Upper lobe of left lung (tissue), 4 donors: Measurements from ENCODE around the gene COMMD4.

Source experiments
- EP300 ChIP-seq, 4 donors: sonication (generic); formaldehyde crosslinking; IDR thresholded peaks; one replicate each; pipeline ENCODE4 v1.5.1; 2017; ENCODE audit warnings: antibody characterized with exemption in 4 of 4, control low read depth in 2 of 4
- POLR2A ChIP-seq, 4 donors: fragments of 450-650 bp; IDR thresholded peaks; one replicate each; pipeline ENCODE4 v1.5.1; 2016 to 2017; ENCODE audit warnings: antibody characterized with exemption in 4 of 4, mild to moderate bottlenecking in 2 of 4
- POLR2AphosphoS5 ChIP-seq, 2 donors: sonication (generic); formaldehyde crosslinking; IDR thresholded peaks; one replicate each; pipeline ENCODE4 v1.5.1; 2017; ENCODE audit warnings: antibody characterized with exemption in 2 of 2
- TF ChIP-seq, protein P1 (sequence below), 6 experiments: fragments of 450-650 bp in 4 of 6; fragments of 200-600 bp in 2 of 6; sonication (generic) in 2 of 6; IDR thresholded peaks; one replicate each; pipeline ENCODE4 v1.5.1; 2016 to 2019; ENCODE audit warnings: antibody characterized with exemption in 6 of 6

DNA sequence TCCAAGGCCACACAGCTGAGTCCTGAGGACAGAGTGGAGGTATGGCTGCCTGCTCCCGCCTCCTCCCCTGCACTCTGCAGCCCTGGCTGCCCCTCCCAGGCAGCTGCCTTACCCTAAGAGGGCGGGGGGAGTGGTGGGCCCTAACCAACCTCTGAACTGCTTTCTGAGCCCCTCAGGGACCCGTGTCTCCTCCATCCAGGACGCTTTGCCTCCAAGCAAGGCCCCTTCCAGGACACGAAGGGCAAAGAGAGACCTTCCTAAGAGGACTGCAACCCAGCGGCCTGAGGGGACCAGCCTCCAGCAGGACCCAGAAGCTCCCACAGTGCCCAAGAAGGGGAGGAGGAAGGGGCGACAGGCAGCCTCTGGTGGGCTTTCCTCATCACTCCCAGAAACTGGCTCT, 18.6 kb downstream of the COMMD4 start:
- TF ChIP-seq, protein P1, sequence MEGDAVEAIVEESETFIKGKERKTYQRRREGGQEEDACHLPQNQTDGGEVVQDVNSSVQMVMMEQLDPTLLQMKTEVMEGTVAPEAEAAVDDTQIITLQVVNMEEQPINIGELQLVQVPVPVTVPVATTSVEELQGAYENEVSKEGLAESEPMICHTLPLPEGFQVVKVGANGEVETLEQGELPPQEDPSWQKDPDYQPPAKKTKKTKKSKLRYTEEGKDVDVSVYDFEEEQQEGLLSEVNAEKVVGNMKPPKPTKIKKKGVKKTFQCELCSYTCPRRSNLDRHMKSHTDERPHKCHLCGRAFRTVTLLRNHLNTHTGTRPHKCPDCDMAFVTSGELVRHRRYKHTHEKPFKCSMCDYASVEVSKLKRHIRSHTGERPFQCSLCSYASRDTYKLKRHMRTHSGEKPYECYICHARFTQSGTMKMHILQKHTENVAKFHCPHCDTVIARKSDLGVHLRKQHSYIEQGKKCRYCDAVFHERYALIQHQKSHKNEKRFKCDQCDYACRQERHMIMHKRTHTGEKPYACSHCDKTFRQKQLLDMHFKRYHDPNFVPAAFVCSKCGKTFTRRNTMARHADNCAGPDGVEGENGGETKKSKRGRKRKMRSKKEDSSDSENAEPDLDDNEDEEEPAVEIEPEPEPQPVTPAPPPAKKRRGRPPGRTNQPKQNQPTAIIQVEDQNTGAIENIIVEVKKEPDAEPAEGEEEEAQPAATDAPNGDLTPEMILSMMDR (IDR thresholded peaks at IDR 0.05) = no peak
- TF ChIP-seq POLR2A (IDR thresholded peaks at IDR 0.05) (no peak), EP300 (IDR thresholded peaks at IDR 0.05) (no peak), POLR2AphosphoS5 (IDR thresholded peaks at IDR 0.05) (no peak)
